GM12892 (cell line): ENCODE data around the gene DYNAP.

Experiments
- POLR2A ChIP-seq: IDR thresholded peaks from 2 replicates; pipeline ENCODE4 v1.6.1; 2011; ENCODE audit warnings: low read depth, low read length, control low read depth
- POLR2AphosphoS5 ChIP-seq: IDR thresholded peaks from 2 replicates; pipeline ENCODE4 v1.6.1; 2011; ENCODE audit warnings: low read depth, low read length, control low read depth

- TF ChIP-seq POLR2A = no peak
- TF ChIP-seq POLR2AphosphoS5 = no peak
These were observed 13.2 kb downstream of the DYNAP start for GRCh38 chr18:54604211-54604610.
